Stromal cell of bone marrow (primary cell): Measurements from ENCODE around the gene ORC1.

Source experiments
- DNase-seq: peaks from one replicate; pipeline ENCODE4 v3.0.0-alpha.2; 2012; ENCODE audit warnings: low read depth

ORC1 gene

DNA sequence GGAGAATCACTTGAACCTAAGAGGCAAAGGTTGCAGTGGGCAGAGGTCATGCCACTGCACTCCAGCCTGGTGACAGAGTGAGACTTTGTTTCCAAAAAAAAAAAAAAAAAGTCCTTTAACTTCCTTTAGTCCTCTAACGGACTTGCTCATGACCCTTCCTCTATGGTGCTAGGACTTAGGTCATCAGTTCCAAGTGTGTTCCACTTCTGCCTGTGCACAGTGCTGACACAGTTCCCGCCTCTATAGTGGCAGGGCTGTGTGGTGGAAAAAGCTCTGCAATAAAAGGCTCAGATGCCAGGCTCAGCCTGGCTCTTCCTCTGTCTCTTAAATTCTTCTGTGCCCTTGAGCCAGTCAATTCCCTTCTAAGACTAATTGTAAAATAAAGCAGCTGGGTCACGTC, 60.2 kb downstream of the ORC1 start:
- no peak for DNase-seq

DNA sequence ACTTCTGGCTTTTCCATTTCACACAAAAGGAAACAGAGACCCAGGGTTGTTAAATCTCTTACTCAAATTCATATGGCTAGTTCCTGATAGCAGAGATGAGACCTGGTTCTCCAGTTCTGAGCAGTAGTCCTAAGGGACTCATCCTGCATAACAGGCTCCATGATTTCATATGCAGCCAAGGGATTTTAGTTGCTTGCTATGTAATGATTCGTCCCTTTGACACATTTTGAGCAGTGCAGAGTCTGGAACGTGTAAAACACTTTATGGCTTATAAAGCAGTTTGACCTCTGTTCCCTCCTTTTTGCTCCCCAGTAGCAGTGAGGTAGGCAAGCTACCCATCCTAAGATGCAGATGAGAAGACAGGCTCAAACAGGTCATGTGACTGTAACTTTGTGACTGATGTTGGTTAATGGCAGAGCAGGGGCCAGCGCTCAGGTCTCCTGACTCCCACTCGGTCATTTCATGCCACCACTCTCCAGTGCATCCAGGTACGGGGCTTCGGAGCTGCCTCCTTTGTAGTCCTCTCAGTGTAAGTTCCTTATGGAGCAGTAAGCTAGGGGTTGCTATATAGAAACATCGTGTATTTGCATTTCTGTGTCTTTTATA, 62.5 kb downstream of the ORC1 start:
- DNase-seq = no peak

DNA sequence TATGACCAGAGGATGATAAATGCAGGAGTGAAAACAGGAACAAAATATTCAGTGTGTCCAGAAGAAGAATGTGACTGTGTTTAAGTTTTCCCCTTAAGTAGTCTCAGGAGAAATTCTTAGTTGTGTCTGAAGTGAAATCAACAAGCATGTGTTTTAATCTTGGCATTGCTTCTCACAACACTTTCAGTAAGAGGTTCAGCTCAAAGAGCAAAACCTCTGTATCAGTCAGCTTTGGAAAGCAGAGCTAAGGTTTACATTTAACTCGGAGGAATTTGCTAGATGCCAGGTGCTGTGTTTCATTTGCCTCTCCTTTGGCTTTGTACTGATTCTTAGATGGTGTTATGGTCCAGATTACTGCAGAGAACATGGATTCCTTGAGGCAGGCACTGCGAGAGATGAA, 66.8 kb downstream of the ORC1 start:
- DNase-seq = no peak

DNA sequence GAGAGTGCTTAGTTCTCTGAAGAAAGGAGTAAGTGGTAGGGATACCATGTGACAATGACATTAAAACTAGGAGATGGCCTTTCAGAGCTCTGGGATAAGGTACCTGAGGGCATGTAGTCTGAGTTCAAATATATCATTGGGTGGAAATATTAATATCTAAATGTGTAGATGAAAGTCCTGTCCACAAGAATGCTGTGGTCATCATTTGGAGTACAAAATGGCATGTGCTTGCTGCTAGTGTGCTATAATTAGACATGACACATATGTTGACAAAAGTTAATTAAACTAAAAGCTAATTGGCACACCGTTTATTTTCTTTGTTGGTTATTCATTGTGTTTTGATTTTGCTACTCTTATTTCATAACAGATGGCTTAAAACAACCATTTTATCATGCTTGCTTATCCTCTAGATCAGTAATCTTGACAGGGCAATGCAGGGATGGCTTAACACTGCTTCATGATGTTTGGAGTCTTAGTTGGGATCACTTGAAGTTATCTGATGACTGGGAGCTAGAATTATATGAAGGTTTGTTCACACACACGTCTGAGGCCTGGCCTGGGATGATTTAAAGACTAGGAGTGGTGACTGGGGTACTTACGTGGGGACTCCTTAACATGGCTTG, 69.2 kb downstream of the ORC1 start:
- no peak for DNase-seq

DNA sequence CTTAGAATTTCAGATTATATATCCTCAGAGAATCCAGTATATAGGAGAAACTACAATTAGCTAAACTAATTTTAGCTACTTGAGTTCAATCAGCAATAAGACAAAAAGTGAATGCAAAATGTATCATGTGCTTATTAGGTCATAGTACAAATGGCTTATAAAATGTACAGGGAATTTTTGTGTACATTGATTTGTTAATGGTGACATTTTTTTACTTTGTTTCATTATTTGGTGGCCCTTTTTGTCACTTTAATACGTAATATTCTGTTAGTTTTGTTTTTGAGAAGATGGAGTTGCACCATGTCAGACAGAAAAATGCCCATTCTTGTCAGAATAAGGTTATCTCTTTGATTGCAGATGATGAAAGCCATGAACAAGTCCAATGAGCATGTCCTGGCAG, 71.8 kb downstream of the ORC1 start:
- no peak for DNase-seq

DNA sequence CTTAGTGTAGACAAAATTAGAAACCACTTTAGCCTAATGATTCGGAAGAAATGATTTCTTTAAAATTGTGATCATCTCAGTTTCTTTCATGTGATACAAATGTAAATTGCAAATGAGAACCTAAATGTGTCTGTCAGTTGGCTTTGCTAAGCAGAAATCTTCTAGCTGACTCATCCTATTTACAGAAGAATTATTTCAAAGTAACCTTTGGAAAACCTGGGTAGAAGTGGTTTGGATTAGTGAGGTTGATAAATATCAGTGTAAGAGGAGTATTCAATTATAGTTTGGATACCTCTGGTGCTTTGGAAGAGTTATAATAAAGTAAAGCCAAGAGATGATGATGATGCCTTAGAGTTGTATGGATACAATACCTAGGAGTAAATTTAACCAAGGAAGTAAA, 75.6 kb downstream of the ORC1 start:
- DNase-seq = no peak

DNA sequence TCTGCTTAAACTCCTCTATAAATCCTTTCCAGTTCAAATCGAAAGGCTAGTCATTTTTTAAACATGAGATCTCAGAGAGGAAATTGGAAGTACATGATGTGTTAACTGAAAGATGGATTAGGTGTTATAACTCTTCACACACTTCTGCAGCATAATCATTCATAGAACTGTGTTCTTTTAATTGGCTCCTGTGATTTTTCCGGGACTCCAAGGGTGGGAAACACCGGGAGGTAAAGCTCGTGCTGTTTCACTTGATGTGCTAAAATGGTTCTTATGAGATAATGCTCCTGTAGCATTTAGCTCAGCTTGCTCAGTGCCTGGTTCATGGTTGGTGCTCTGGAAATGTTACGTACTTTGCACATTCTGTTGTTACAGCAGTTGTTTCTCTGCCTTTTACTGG, 78.4 kb downstream of the ORC1 start:
- DNase-seq = no peak

DNA sequence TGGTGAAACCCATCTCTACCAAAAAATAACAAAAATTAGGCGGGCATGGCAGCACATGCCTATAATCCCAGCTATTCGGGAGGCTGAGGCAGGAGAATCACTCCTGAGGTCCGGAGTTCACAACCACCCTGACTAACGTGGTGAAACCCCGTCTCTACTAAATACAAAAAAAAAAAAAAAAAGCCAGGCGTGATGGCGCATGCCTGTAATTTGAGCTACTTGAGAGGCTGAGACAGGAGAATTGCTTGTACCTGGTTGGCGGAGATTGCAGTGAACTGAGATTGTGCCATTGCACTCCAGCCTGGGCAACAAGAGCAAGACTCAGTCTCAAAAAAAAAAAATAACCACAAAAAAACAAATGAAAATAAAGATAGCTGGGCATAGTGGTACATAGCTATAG, 80.5 kb downstream of the ORC1 start:
- no peak for DNase-seq
